Measurements from ENCODE around the gene DDX31. TPM values are rescaled to one million over a fixed set of nuclear protein-coding genes. Genes with fewer than 3 reads are reported as not detected.

Gene DDX31
- total RNA-seq, 1 donor from 2014 or later = 17.4 TPM

GRCh38 chr9:132683873-132684272, 14.1 kb upstream of the DDX31 start:
- intact Hi-C loops (cut with DNase I) = no loop called here
- ATAC-seq = no peak
- Histone ChIP-seq H3K9me3 (no peaks in the 10 kb centered on the region), H3K4me3 (no peak overlapping the region), H3K27me3 (no peaks in the 10 kb centered on the region), H3K4me1 (no peaks in the 10 kb centered on the region), H3K27ac (no peak overlapping the region), H3K36me3 (peaks cover 70% of the 10 kb centered on the region)
- DNase-seq = no peak
- TF ChIP-seq CTCF (IDR thresholded peaks at IDR 0.05) = no peak

GRCh38 chr9:132681561-132681960, 11.8 kb upstream of the DDX31 start:
- DNase-seq = no peak
- no peaks in the 10 kb centered on the region for H3K4me1 ChIP-seq
- no peak overlapping the region for H3K4me3 ChIP-seq
- TF ChIP-seq CTCF (IDR thresholded peaks at IDR 0.05) = no peak
- H3K36me3 ChIP-seq = peaks cover 59% of the 10 kb centered on the region
- H3K27ac ChIP-seq = no peak overlapping the region
- no peaks in the 10 kb centered on the region for H3K9me3 ChIP-seq
- no peak for ATAC-seq
- intact Hi-C loops (cut with DNase I) = no loop called here
- no peaks in the 10 kb centered on the region for H3K27me3 ChIP-seq

GRCh38 chr9:132679946-132680625, 10.3 kb upstream of the DDX31 start:
- Histone ChIP-seq H3K4me3 (no peak overlapping the region), H3K9me3 (no peaks in the 10 kb centered on the region), H3K27me3 (no peaks in the 10 kb centered on the region), H3K27ac (no peak overlapping the region), H3K36me3 (peaks cover 45% of the 10 kb centered on the region), H3K4me1 (peaks cover 5% of the 10 kb centered on the region)
- intact Hi-C loops (cut with DNase I) = no loop called here
- ATAC-seq (no peak), DNase-seq (no peak)
- TF ChIP-seq CTCF (IDR thresholded peaks at IDR 0.05) = no peak

- DNase-seq = no peak
- Histone ChIP-seq H3K9me3 (no peaks in the 10 kb centered on the region), H3K36me3 (peaks cover 26% of the 10 kb centered on the region), H3K27ac (no peak overlapping the region), H3K27me3 (no peaks in the 10 kb centered on the region), H3K4me1 (peaks cover 12% of the 10 kb centered on the region), H3K4me3 (no peak overlapping the region)
- no peak for ATAC-seq
- intact Hi-C loops (cut with DNase I) = no loop called here
- TF ChIP-seq CTCF (IDR thresholded peaks at IDR 0.05) = no peak
These were observed 8.2 kb upstream of the DDX31 start for GRCh38 chr9:132677976-132678375.

- Histone ChIP-seq H3K9me3 (no peaks in the 10 kb centered on the region), H3K36me3 (peaks cover 17% of the 10 kb centered on the region), H3K27me3 (no peaks in the 10 kb centered on the region), H3K4me1 (peaks cover 27% of the 10 kb centered on the region), H3K27ac (no peak overlapping the region), H3K4me3 (no peak overlapping the region)
- ATAC-seq (no peak), DNase-seq (no peak)
- intact Hi-C loops (cut with DNase I) = no loop called here
- no peak for TF ChIP-seq CTCF (IDR thresholded peaks at IDR 0.05)
These were observed 4.7 kb upstream of the DDX31 start for GRCh38 chr9:132674485-132674884.

- intact Hi-C loops (cut with DNase I) = no loop called here
- Histone ChIP-seq H3K36me3 (peaks cover 6% of the 10 kb centered on the region), H3K4me3 (no peak overlapping the region), H3K9me3 (no peaks in the 10 kb centered on the region), H3K27me3 (no peaks in the 10 kb centered on the region), H3K4me1 (peaks cover 35% of the 10 kb centered on the region), H3K27ac (no peak overlapping the region)
- no peak for DNase-seq
- no peak for TF ChIP-seq CTCF (IDR thresholded peaks at IDR 0.05)
- no peak for ATAC-seq
These were observed 3.6 kb upstream of the DDX31 start for GRCh38 chr9:132673355-132673754.
